ENCODE results near the gene STRADA. TPM values are rescaled to one million over a fixed set of nuclear protein-coding genes. Genes with fewer than 3 reads are reported as not detected.

Gene STRADA
- total and polyA plus RNA-seq, 9 donors: 21.8 to 46.2 (median 34.4) TPM

DNA sequence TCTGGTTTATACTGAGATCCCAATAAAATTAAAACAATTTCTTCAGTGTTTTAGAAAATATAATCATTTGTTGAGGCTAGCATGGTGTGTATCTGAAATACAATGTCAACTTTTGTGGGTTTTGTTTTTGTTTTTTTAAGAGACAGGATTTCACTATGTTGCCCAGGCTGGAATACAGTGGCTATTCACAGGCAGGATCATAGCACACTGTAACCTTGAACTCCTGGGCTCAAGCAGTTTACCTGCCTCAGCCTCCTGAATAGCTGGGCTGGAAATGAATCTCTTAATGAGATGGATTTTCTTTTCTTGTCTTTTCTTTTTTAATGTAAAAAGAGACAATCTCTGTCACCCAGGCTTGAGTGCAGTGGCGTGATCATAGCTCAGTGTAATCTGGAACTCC, 44.5 kb upstream of the STRADA start:
- DNase-seq: no peak
- no peaks in the 10 kb centered on the region for H3K36me3 ChIP-seq
- intact Hi-C loops (cut with DNase I): no loop called here
- H3K27ac ChIP-seq: no peak overlapping the region
- no peaks in the 10 kb centered on the region for H3K27me3 ChIP-seq
- H3K4me1 ChIP-seq (ENCODE audit: insufficient read depth): peaks cover 1% of the 10 kb centered on the region
- no peaks in the 10 kb centered on the region for H3K9me3 ChIP-seq
- no peak overlapping the region for H3K4me3 ChIP-seq
- WGBS, 3 donors: 91 to 94% (median 93%) methylated on average over 1 of the region's 1 CpG
- TF ChIP-seq, protein P1, sequence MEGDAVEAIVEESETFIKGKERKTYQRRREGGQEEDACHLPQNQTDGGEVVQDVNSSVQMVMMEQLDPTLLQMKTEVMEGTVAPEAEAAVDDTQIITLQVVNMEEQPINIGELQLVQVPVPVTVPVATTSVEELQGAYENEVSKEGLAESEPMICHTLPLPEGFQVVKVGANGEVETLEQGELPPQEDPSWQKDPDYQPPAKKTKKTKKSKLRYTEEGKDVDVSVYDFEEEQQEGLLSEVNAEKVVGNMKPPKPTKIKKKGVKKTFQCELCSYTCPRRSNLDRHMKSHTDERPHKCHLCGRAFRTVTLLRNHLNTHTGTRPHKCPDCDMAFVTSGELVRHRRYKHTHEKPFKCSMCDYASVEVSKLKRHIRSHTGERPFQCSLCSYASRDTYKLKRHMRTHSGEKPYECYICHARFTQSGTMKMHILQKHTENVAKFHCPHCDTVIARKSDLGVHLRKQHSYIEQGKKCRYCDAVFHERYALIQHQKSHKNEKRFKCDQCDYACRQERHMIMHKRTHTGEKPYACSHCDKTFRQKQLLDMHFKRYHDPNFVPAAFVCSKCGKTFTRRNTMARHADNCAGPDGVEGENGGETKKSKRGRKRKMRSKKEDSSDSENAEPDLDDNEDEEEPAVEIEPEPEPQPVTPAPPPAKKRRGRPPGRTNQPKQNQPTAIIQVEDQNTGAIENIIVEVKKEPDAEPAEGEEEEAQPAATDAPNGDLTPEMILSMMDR (IDR thresholded peaks at IDR 0.05): no peak
- TF ChIP-seq EP300 (IDR thresholded peaks at IDR 0.05): no peak
- no peak for TF ChIP-seq POLR2A (IDR thresholded peaks at IDR 0.05)

DNA sequence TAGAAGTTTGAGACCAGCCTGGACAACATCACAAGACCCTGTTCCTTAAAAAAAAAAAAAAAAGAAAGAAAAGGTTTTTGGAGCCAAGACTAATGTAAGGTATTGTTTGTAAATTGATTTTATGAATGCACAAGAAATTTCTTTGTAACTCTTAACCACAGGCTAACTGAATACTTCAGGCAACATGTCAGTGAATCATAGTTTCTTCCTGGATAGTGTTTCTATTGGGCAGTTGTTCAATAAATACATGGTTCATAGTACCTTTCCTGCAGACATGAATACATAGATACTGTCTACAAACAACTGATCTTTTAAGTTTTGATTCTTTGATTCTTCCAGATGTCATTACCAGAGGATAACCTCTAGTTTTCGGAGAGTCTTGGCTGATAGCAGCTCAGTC, 44.0 kb upstream of the STRADA start:
- intact Hi-C loops (cut with DNase I): no loop called here
- DNase-seq: no peak
- Histone ChIP-seq H3K27ac (no peak overlapping the region), H3K9me3 (no peaks in the 10 kb centered on the region), H3K27me3 (no peaks in the 10 kb centered on the region), H3K4me3 (no peak overlapping the region), H3K36me3 (no peaks in the 10 kb centered on the region), H3K4me1 (ENCODE audit: insufficient read depth) (peaks cover 1% of the 10 kb centered on the region)
- no peak for TF ChIP-seq POLR2A (IDR thresholded peaks at IDR 0.05)
- TF ChIP-seq, protein P1 (IDR thresholded peaks at IDR 0.05): no peak
- no peak for TF ChIP-seq EP300 (IDR thresholded peaks at IDR 0.05)
- WGBS, 3 donors: 21 to 43% (median 36%) methylated on average over 1 of the region's 1 CpG

DNA sequence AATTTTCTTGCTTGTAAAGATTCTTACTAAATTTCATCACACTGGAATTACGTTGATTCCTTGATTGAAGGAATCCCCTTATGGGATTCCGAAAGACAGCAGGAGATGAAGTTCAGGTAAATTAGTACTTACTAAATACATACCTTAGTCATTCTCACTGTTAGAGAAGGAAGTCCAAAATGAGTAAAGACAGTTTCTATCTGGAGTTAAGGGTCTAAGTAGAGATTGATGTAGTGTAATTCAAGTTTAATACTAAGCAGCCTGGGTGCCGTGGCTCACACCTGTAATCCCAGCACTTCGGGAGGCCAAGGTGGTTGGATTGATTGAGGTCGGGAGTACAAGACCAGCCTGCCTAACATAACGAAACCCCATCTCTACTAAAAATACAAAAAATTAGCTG, 41.9 kb upstream of the STRADA start:
- TF ChIP-seq EP300 (IDR thresholded peaks at IDR 0.05) (no peak), POLR2A (IDR thresholded peaks at IDR 0.05) (no peak)
- TF ChIP-seq, protein P1 (IDR thresholded peaks at IDR 0.05): no peak
- H3K27me3 ChIP-seq: no peaks in the 10 kb centered on the region
- no peak overlapping the region for H3K27ac ChIP-seq
- H3K4me3 ChIP-seq: no peak overlapping the region
- intact Hi-C loops (cut with DNase I): no loop called here
- no peaks in the 10 kb centered on the region for H3K9me3 ChIP-seq
- no peaks in the 10 kb centered on the region for H3K36me3 ChIP-seq
- 65 to 94% (median 79%) methylated on average over 6 of the region's 6 CpGs for WGBS, 3 donors
- DNase-seq: no peak
- H3K4me1 ChIP-seq (ENCODE audit: insufficient read depth): peaks cover 1% of the 10 kb centered on the region

DNA sequence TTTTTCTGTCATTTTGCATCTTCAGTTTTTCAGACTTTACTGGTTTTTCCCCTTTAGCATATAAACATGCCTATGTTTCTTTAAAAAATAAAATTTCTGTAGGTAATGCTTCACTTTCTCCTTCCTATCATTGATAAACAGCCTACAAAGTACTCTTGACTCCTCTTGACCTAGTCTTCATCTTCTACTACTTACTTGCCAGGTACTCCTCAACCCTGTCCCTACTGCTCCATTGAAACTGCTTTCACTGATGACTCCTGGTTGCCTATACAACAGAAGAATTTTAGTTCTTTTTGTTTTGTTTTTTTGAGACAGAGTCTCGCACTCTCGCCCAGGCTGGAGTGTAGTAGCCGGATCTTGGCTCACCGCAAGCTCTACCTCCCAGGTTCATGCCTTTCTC, 39.3 kb upstream of the STRADA start:
- 95 to 98% (median 97%) methylated on average over 4 of the region's 4 CpGs for WGBS, 3 donors
- intact Hi-C loops (cut with DNase I): no loop called here
- DNase-seq: no peak
- no peak overlapping the region for H3K27ac ChIP-seq
- peaks cover 3% of the 10 kb centered on the region for H3K4me1 ChIP-seq (ENCODE audit: insufficient read depth)
- no peaks in the 10 kb centered on the region for H3K27me3 ChIP-seq
- H3K36me3 ChIP-seq: no peaks in the 10 kb centered on the region
- no peaks in the 10 kb centered on the region for H3K9me3 ChIP-seq
- TF ChIP-seq EP300 (IDR thresholded peaks at IDR 0.05) (no peak), POLR2A (IDR thresholded peaks at IDR 0.05) (no peak)
- TF ChIP-seq, protein P1 (IDR thresholded peaks at IDR 0.05): no peak
- H3K4me3 ChIP-seq: no peak overlapping the region

DNA sequence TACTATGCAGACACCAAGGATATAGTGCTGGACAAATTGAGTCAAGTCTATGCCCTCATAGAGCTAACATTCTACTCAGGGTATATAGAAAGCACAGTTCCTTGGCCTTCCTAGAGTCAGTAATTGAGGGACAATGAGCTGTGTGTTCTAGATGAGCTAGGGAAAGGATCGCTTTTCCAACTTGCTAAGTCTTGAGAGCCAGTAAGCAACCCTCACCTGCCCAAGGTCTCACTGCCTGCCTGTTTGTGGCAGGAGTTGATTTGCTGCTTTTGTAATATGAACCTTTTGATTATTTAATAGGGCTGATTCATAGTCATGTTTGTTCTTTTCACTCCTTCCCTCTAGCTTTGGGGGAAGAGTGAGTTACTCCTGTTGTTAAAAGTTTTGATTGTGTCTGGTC, 38.9 kb upstream of the STRADA start:
- no peak overlapping the region for H3K4me3 ChIP-seq
- H3K9me3 ChIP-seq: no peaks in the 10 kb centered on the region
- intact Hi-C loops (cut with DNase I): no loop called here
- H3K36me3 ChIP-seq: no peaks in the 10 kb centered on the region
- no peak for DNase-seq
- H3K4me1 ChIP-seq (ENCODE audit: insufficient read depth): peaks cover 3% of the 10 kb centered on the region
- TF ChIP-seq, protein P1 (IDR thresholded peaks at IDR 0.05): no peak
- TF ChIP-seq POLR2A (IDR thresholded peaks at IDR 0.05) (no peak), EP300 (IDR thresholded peaks at IDR 0.05) (no peak)
- no peak overlapping the region for H3K27ac ChIP-seq
- 97 to 100% (median 98%) methylated on average over 1 of the region's 1 CpG for WGBS, 3 donors
- no peaks in the 10 kb centered on the region for H3K27me3 ChIP-seq
